ENCODE results near the gene P3H2.
"Not testable (repeated sequence)": the region's sequence is repeated elsewhere in the genome, so short reads cannot be mapped to it uniquely, and the experiment has no call there.

Gene P3H2

DNA sequence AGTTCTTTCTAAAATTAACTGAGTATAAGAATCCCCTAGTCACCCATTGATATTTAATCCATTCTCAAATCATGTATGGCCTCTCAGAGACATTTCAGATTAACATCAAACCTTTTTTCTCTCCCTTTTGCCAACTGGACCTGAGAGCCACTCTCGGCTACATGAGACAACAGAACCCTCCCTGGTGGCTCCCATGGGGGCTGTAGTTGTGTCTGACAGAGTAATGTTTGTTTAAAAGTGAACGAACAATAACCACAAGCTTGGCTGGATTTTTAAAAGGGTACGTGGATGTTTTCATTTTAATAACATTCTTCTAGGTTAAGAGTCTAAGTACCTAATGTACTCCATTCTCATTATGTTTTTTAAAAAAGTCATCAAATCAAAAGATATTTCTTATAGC is 37.1 kb downstream of the P3H2 start:
- DNase-seq = peak; percentile 22

GRCh38 chr3:190081389-190081788 is 39.3 kb downstream of the P3H2 start:
- no peak for DNase-seq

- DNase-seq = not testable (repeated sequence)
These were observed 41.5 kb downstream of the P3H2 start for GRCh38 chr3:190079173-190079572.

DNA sequence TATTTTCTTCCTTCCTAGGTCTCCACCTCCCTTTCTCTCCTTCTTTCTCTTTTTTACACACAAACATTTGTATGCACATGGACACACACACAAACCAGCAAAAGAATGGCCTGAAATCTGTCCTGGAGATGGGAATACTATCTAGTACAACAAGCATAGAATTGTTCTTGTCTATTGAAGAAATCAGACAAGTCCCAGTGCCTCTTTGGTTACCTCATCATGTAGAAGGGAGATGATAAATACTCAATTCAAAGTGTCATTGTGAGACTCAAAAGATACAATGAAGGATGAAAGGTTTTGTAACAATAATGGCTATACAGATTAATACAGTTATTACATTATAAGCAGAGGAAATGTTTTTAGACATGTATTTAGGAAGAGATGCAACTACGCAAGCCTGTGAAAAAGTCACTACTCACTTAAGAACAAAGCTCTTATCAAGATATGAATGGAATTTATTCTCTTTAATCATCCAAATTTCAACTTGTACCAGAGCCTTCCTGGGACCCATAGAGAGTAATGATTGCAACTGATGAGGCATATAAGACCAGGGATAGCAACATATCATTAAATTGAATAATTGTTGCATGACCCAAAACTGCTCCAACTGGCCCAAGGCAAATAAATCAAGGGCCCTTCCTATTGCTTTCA is 43.2 kb downstream of the P3H2 start:
- no peak for DNase-seq

DNA sequence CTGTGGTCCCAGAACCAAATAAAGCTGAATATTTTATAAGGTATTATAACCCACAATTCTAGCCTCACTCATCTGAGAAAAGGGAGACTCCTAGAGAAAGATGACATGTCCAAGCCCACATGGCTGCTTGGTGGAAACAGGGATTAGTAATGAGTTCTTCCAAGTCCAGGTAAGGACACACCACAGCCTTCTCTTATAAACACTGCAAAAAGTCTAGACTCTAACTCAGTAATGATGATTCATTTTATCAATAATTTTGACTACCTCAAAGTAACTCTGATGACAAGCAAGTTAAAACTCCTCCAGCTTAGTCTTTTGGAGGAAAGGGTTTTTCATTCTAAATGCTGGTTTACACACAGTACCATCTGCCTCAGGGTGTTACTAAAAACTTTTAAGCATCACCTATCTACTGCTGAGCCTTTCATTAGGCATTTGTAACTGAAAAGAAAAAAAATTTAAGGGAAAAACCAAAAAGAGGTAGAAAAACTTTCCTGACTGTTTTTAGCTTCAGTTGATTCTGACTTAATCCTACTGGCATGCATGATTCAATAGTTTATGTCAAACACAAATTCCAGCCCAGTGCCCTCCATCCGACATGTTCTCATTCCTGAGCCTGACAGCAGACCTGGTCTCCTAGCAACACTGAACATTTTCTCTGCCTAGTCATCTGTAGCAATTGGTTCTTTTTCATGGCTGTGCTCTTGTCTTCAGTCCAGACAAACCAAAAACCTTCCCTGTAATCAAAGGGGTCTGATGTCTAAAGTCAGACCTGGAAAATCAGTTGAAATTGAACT is 43.9 kb downstream of the P3H2 start:
- peak; percentile 79 for DNase-seq

GRCh38 chr3:190076136-190076535 is 44.6 kb downstream of the P3H2 start:
- DNase-seq = no peak

DNA sequence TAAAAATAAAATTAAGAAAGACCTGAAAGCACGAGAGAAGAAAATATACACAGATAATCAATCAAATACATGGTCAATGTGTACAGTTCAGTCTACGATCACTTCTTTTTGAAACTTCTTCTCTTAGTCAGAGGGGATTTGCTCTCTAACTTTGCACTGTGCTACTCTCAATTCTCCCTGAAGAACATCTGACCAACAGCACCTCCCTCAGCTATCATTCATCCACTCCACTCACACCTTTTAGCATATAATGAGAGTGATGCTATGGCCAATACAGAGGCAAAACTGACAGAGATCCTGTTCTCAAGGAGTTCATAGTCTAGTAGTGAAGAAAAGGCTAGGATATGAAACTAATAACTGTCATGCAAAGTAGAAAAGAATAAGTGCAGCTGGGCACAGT is 45.9 kb downstream of the P3H2 start:
- DNase-seq = no peak

- DNase-seq = no peak
These were observed 47.3 kb downstream of the P3H2 start for GRCh38 chr3:190073264-190074008.

DNA sequence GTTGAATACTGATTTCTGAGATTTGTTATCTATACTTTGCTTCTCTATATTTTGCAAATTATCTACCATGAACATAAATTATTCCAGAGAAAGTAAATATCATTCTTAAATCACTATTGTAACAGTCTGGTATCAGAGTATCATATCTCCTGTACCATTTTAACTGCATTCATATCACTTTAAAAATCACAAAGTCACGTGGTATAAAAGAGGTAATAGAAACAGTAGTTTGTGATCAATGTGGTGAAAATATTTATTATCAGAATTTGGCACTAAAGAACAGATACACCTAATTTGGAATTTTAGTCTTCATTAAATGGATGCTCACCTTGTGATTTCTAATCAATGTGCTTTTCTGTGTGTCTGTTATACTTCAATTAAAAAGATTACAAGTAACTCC is 47.8 kb downstream of the P3H2 start:
- DNase-seq = no peak

DNA sequence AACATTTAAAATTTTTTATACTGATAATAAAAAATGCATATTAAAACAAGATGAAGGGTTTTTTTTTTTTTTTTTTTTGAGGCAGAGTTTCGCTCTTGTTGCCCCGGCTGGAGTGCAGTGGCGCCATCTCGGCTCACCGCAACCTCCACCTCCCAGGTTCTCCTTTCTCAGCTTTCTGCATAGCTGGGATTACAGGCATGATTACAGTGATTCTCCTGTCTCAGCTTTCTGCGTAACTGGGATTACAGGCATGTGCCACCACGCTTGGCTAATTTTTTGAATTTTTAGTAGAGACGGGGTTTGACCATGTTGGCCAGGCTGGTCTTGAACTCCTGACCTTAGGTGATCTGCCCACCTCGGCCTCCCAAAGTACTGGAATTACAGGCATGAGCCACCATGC is 48.8 kb downstream of the P3H2 start:
- not testable (repeated sequence) for DNase-seq

GRCh38 chr3:190070622-190071347 is 49.9 kb downstream of the P3H2 start:
- no peak for DNase-seq

GRCh38 chr3:190065204-190065603 is 55.5 kb downstream of the P3H2 start:
- DNase-seq = no peak

- DNase-seq = no peak
These were observed 56.0 kb downstream of the P3H2 start for GRCh38 chr3:190064659-190065058.

- peak; percentile 33 for DNase-seq
These were observed 56.6 kb downstream of the P3H2 start for GRCh38 chr3:190064112-190064511.

- no peak for DNase-seq
These were observed 57.2 kb downstream of the P3H2 start for GRCh38 chr3:190063490-190063889.

GRCh38 chr3:190060192-190060775 is 60.4 kb downstream of the P3H2 start:
- DNase-seq = no peak

GRCh38 chr3:190059242-190059590 is 61.5 kb downstream of the P3H2 start:
- DNase-seq = no peak

- no peak for DNase-seq
These were observed 62.0 kb downstream of the P3H2 start for GRCh38 chr3:190058521-190059241.

DNA sequence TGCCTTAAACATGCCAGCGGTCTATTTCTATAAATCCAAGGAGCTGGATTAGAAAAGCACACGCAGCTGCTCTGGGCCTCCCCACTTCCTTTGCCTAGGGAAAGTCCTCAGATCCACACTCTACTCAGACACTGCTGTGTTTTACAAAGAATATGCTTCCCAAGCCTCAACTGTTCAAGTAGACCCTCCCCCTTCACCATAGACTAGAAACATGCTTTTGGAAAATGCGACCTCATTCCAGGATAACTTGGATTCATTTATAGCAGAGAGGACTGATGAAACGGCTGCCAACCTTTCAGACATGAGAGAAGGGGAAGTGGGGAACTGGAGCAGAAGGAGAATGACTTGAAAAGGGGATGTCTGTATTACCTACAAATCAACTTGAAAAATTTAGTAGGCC is 64.0 kb downstream of the P3H2 start:
- no peak for DNase-seq

- no peak for DNase-seq
These were observed 64.9 kb downstream of the P3H2 start for GRCh38 chr3:190055773-190056172.

DNA sequence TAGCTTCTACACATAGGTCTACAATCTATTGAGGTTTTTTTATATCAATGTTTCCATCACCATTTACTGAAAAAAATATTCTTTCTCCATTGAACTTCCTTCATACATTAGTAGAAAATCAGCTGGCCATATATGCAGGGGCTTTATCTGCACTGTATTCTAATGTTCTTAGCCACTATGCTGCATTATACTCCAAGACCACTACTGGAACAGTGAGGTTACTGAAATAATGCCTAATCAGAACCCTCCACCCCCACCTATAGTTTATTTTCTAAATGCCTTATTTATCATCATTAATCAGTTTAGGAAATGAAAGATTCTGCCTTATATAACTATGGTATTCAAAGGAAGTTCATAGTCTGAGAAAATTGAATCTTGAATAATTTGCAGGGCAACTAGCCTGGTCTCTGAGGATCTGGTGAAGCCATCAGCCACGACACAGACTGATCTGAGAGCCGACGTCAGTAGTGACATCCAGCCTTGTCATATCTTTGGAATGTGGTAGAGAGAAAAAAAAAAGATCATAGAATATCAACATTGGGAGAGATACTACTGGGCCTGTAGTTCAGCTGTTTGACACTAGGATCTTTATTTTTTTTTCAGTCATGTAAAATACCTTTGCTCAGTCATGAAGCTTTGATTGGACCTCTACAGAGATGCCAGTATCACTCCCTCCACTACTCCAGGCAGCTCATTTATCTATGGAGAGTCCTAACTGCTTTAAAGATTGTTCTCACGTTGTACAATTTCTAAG is 66.6 kb downstream of the P3H2 start:
- peak; percentile 14 for DNase-seq
